ENCODE measurements around the gene PCNX2.

The PCNX2 gene

DNA sequence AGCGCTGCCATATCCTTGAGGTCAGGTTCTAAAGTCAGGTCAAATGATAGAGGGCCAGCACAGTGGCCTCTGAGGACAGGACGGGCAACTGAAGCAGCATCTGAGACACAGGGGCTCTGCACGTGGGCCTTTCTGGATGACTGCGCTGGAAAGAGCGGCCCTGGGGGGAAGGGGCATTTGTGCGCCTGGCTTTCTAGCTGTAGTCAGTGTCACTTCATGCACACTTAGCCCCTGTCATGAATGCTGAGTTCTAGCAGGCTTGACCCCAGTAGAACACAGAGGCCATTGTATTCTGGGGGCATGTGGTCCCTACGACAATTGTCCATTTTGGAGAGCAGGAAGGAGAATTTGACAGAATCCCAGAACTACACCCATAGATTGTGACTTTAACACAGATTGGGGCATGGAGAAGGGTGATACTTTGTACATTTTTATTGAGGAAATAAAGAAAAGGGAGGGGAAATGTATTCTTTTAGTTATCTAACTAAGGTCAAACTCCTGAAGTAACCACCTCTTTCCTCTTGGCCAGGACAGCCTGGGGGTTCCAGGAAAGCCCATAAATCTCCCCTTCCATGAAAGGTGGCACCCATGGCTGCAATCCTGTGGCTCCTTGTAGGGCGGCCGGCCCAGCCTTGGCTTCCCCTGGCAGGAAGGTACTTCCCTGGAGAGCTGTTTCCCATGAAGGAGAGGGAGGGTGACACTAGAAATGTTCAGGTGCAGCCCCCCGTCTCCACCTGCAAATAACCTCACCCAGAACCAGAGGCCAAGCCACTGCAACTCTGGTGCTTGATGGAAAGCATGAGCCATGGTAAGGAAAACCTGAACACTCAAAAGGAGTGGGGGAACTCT is 310.7 kb downstream of the PCNX2 start:
- no peak overlapping the region for H3K4me3 ChIP-seq (ENCODE audit: low read depth, low read length)
- no peak for DNase-seq (ENCODE audit: low read depth)

DNA sequence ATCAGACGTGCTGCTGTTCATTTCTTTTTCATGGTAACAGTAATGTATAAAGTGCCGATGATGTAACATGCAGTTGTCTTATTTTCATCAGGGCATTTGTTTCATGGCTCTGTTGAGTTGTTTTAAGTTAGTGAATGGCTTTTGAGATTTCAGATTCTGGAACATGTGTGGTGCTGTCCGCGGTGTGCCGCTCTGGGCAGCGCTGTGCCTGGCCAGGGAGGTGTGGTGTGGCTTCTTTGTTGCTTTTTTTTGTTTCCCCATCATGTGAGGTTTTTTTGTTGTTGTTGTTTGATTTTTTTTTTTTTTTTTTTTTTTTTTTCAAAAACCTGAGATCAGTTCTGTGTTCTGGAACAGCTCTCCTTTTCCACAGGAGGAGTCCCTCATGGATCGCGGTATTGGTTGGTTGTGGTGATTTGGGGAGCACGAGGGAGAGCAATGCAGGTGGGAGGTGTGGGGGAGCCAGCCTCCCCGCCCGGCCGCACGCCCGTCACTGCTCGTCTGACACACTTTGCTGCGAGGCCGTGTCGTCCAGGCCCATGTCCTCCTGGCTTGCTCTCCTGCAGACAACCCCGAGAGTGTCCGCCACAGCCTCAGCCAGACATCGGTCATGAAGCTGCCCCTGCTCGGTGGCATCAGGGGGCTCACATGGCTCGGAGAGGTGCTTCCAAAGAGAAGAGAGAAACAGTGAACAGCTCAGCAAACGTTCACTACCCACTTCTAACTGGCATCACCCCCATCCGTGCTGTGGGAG is 311.5 kb downstream of the PCNX2 start:
- no peak for DNase-seq (ENCODE audit: low read depth)

DNA sequence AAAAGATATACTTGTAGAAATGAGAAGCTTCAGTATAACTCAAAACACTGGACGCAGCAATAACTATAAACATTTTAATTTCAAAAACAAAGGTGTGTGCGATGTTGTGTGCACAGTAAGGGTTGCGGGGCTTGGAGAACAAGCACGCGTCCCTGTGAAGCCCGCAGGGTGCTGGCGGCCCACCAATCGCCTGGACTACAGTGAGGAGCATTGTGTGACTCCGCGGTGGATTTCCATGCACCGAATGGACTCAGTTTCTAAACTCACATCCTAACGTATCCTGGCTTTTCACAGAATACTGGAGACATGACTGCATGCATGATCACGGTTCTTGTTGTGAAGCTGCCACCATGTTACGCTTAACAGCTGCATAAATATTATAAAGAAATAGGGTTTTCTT is 312.1 kb downstream of the PCNX2 start:
- H3K4me3 ChIP-seq (ENCODE audit: low read depth, low read length) = no peak overlapping the region
- no peak for DNase-seq (ENCODE audit: low read depth)

More for the DNA sequence above, 311.5 kb downstream of the PCNX2 start:
- no peak overlapping the region for H3K4me3 ChIP-seq (ENCODE audit: low read depth, low read length)

DNA sequence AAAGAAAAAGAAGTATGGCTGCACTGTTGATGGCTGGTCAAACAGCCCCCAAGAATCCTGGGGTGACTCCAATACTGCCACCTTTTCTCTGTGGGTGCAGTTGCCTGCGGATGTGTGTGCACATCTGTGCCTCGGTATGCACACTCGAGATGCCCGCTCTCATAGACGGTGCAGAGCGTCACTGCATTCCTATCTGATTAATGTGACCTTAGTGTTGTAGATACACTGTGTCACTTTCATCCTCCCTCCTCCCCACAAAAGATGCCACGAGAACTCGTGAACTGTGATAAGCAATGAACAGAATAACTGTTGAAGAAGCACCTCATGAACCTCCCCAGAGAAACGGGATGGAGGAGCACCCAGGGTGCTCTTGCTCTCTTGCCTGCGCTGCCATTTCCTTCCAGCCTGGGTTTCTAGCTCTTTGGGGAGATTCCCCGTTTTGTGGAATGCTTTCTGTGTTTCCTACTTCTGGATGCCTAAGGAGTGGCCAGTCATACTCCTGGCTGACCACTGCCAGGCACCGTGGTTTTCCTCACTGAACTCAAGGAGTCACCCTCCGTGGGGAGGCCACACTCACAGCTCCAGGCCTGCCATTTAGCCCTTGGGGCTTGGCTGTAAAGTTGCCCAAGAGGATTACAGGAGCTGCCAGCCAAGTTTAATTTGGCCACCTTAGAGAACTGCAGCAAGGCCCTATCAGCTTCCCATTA is 313.1 kb downstream of the PCNX2 start:
- H3K4me3 ChIP-seq (ENCODE audit: low read depth, low read length) = no peak overlapping the region
- DNase-seq (ENCODE audit: low read depth) = no peak

DNA sequence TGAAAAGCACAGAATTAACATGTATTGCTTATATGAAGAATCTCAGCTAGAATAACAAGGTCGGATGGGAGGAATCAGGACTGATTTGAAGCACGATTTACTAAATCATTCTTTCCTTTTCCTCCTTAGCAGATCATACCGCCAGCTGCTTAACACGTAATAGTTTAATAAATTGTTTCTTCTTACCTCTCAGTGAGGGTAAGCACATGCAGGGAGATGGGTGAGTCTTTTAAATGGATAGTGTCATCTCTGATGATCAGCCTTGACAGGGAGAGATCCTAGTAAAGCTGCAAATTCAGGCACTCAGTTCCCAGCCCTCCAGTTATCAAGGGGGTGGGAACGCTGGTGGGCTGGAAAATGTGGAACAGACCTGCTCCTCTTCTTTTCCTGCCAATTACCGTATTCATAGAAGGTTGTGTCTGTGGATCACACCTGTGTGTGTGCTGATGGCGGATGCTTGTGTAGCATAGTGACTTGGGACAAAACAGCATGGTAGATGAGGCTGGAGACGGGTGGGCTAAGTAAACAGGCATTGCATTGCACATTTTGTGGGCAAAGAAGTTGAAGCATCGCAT is 314.5 kb downstream of the PCNX2 start:
- no peak for DNase-seq (ENCODE audit: low read depth)

DNA sequence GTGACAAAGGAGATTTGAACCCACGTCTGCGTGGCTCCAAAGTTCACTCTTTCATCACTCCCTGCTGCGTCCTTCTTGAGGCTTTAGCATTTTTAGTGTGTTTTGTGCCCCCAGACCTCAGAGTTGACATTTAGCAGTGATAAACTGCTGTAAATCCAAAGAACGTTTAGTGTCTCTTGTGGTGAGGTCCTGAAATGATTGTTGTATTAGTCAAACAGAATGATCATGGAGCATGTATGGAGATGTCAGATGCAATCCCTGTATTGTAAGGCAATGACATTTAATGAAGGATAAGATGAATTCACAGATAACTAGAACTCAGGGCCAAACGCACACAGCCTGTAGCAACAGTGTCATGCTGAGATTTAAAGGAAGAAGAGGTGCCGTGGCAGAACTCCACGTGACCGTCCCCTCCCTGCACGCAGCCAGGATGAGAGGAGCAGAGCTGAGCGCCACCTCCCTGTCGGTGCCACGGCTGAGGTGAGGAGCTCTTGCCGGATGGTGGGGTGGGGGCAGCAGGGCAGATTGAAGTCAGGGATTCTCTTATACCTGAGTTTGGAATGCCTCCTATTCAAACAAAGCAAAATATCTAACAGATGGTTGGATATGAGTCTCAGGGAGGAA is 315.1 kb downstream of the PCNX2 start:
- no peak overlapping the region for H3K4me3 ChIP-seq (ENCODE audit: low read depth, low read length)
- DNase-seq (ENCODE audit: low read depth) = no peak

More for the DNA sequence above, 314.5 kb downstream of the PCNX2 start:
- no peak overlapping the region for H3K4me3 ChIP-seq (ENCODE audit: low read depth, low read length)

DNA sequence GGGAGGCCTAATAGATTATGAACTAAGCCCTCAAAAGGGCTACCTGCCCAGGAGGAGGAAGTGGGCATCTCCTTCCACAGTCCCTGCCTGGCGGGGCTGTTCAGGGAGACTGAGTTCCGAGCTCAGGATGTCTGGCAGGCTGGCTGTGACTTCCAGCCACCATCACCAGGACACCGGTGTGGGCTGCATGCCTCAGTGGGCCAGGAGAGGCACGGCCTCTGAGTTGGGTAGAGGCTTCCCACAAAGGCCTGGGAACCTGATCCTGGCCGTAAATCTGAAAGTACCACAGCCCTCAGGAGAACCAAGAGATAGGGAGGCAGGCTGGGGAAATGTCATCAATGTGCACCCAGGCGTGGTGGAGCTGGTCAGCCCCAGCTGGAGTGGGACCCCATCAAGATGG is 316.0 kb downstream of the PCNX2 start:
- no peak overlapping the region for H3K4me3 ChIP-seq (ENCODE audit: low read depth, low read length)
- no peak for DNase-seq (ENCODE audit: low read depth)

DNA sequence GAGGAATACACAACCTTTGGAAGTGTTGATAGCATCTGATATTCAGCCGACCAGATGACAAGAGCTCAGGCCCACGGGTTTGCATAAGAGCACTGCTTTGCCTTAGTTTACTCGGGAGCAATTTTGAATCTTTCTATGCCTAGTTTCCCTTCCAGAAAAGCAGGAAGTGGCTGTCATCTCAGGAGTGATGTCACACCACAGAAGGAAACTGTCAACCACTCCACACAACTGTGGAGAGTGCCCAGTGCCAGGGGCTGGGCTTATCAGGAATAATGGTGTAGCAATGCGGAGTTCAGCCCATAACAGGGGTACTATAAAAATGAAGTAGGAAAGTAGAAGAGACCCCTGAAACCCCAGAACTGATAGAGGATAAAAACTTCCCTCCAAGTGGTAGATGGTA is 316.7 kb downstream of the PCNX2 start:
- DNase-seq (ENCODE audit: low read depth) = no peak
- H3K4me3 ChIP-seq (ENCODE audit: low read depth, low read length) = no peak overlapping the region

DNA sequence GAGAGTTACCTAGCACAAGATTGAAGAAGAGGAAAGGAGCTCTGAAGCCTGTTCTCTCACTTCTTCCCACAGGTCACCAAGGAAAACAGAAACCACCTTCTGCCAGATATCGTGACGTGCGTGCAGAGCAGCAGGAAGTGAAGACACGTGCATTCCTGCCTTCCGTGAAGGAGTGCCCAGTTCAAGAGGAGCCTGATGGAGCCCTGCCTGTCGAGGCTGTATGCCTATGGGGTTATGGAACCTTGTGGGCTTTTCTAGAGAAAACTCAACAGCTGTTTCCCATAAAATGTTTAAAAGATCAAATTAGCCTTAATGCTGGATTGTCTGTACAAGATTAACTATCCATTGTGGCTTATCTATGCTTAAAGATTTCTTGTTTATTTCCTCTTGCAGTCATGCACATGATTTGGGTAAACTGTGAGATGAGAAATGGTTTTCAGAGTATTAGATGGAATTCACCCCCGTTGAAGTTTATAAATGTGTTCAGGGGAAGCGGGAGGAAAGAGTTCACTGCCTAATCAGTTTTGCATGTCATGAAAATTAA is 317.4 kb downstream of the PCNX2 start:
- no peak for DNase-seq (ENCODE audit: low read depth)
- no peak overlapping the region for H3K4me3 ChIP-seq (ENCODE audit: low read depth, low read length)

DNA sequence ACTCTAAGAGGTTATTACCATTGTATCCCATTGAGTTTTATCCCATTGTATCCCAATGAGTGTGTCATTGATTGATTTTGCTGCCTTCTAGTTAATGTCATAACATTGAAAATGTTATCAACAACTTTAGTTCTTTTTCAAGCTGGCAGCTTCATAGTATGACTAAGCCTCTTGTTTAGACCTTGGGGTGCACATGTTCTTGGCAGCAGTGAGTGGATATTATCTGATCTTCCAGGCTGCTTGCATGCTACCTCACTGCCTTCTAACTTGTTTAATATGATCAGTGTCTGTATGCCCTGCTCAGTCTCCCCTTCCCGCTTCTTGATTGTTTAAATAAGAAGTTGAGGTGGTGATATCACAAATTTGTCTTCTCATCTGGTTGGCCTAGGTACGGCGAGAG is 320.6 kb downstream of the PCNX2 start:
- no peak for DNase-seq (ENCODE audit: low read depth)
- no peak overlapping the region for H3K4me3 ChIP-seq (ENCODE audit: low read depth, low read length)

DNA sequence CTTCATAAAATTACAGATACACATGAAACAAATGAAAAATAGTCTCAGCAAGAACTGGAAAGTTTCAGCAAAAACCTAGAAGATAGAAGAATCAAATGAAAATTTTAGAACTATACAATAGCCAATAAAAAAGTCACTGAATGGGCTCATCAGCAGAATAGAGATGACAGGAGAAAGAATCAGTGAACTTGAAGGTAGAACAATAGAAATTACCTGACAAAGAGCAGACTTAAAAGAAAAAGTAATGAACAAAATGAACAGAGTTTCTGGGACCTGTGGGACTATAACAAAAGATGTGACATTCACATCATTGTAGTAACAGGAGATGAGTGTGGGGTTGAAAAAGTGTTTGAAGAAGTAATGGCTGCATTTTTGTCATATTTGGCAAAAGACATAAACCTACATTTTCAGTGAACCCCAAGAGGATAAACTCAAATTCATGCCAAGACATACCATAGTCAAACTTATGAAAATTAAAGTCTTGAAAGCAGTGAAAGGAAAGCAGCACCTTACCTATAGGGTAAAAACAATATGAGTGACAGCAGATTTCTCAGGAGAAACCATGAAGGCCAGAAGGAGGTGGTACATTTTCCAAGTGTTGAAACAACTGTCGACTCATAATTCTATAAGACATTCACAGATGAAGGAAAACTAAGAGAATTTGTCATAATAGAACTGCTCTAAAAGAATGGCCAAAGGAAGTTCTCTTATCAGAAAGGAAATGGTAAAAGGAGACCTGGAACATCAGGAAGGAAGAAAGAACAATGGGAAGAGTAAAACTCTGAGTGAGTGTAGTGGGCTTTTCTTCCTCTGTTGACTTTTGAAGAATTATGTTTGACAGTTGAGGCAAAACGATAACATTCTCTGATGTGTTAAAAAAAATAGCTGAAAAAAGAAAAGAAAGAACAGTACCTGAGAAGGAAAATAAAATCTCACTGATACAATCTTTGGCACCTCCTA is 321.6 kb downstream of the PCNX2 start:
- H3K4me3 ChIP-seq (ENCODE audit: low read depth, low read length) = no peak overlapping the region

DNA sequence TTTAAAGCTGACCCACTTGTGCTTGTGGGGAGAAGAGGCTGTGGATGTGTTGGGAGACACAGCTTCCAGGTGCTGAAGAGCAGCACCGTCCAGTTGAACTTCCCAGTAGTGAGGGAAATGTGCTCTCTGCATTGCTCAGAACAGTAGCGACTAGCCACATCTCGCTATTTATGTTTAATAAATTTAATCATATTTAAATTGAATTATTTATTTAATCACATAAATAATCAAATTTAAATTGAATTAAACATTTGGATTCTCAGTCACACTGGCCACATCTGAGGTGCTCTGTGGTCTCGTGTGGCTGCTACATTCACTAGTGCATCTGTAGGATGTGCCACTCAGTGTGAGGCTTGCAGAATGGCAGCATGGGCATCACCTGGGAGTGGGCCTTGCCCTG is 325.0 kb downstream of the PCNX2 start:
- H3K4me3 ChIP-seq (ENCODE audit: low read depth, low read length) = no peak overlapping the region
- DNase-seq (ENCODE audit: low read depth) = no peak

More for the DNA sequence above, 321.6 kb downstream of the PCNX2 start:
- DNase-seq (ENCODE audit: low read depth) = no peak

DNA sequence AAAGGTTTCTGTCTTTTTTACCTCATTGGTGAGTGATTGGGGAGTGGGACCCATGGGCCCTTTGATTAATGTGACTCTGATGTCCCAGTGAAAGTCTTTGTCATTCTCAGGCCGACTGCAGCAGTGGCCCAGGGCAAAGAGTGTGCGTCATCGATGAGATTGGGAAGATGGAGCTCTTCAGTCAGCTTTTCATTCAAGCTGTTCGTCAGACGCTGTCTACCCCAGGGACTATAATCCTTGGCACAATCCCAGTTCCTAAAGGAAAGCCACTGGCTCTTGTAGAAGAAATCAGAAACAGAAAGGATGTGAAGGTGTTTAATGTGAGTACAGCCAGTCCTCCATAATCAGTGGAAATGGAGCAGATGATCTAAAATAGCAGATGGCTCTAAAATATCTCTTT is 325.7 kb downstream of the PCNX2 start:
- no peak for DNase-seq (ENCODE audit: low read depth)
- H3K4me3 ChIP-seq (ENCODE audit: low read depth, low read length) = no peak overlapping the region

DNA sequence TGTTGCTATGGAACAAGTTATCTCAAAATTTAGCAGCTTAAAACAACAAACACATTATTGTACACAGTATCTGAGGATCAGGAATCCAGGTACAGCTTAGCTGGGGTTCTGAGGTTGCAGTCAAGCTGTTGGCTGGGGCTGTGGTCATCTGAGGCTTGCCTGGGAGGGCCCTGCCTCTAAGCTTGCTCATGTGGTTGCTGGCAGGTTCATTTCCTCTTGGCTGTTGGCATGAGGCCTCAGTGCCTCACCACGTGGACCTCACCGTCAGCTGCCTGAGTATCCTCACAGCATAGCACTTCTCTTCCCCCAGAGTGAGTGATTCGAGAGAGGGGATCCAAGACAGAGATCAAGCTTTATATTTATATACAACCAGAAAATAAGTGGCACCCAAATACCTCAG is 326.6 kb downstream of the PCNX2 start:
- no peak for DNase-seq (ENCODE audit: low read depth)

DNA sequence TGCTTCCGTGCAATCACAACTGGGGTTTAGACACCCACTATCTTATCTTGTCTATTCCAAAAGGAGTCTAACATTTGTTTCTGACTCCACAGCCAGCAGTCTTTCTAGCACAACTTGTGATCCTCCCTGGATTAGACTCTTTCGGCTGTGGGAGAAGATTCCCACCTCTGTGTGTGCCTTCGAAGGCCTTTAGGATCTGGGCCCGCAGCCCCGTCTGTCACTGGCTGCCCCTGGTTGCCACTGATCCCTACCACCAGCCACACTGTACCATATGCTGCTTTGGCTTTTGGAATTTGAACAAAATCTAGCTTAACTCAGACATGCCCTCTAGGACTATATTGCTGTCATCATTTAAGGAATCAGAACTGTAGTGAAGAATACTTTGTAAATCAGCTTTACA is 327.1 kb downstream of the PCNX2 start:
- H3K4me3 ChIP-seq (ENCODE audit: low read depth, low read length) = no peak overlapping the region
- DNase-seq (ENCODE audit: low read depth) = no peak

More for the DNA sequence above, 326.6 kb downstream of the PCNX2 start:
- no peak overlapping the region for H3K4me3 ChIP-seq (ENCODE audit: low read depth, low read length)

DNA sequence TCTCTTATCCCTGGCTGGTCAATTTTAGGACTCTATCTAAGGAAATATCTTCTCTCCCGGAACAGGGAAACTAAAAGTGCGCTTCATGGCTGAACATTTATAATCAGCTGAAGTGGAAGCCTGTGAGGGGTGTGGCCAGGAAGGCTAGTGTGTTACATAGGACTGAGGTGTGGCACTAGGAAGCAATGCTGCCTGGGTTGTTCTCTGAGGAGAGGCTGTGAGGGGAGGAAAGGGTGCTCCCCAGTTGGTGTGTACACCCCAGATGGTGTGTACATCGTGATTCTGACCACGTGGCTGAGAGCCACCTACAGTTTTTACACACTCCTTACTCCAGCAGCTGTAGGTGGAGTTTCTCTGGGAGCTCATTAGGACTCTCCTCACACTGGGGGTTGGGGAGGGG is 328.9 kb downstream of the PCNX2 start:
- DNase-seq (ENCODE audit: low read depth) = no peak
- no peak overlapping the region for H3K4me3 ChIP-seq (ENCODE audit: low read depth, low read length)

DNA sequence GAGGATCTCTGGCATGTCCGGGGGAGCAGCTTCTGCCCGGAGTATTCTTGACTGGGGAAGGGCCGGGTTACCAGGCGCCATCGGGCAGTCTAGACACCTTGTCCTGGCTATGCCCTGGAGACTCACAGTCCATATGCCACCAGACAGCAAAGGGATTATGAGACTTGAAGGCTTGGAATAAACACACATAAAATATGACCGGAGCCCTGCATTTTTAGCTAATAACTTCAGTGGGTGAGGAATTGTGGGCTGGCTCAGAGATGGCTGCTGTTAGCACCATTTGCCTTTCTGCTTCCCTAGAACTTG is 329.7 kb downstream of the PCNX2 start:
- H3K4me3 ChIP-seq (ENCODE audit: low read depth, low read length) = no peak overlapping the region
- DNase-seq (ENCODE audit: low read depth) = no peak

DNA sequence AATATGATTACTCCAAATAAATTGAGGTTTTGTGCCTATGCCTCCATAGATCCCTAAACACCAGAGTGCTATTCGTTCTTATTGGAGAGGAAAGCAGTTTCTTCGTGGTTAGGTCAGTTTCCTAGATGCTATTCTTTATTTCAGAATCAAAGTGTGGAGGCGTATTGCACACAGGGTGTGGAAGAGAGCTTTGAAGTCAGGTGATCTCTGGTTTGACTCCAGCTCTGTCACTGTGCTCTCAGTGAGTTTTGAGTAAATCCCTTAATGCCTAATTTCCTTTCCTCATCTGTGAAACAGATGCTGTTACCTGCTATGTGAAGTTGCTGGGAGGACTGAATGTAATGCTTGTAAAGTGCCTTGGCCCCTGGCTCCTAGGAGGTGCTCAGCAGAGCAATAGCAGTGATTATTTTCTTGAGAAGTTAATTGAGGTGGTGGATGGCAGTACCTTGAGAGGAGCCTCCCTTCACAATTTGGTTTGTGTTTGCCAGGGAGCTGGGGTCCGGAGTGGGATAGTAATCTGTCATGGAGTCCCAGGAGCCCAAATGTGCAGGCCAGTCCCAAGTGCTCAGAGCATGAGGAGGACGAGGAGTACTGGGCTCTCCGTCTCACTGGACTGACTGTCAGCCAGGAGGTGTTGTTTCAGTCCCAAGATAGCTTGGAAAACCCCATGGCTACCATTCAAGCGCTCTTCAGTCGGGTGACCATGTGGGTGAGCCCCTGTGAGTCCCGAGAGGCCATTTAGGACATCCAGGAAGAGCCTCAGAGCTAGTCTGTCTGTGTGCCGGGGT is 330.2 kb downstream of the PCNX2 start:
- no peak for DNase-seq (ENCODE audit: low read depth)
- H3K4me3 ChIP-seq (ENCODE audit: low read depth, low read length) = no peak overlapping the region
